ENCODE measurements around the gene OR10A4. TPM values are rescaled to one million over a fixed set of nuclear protein-coding genes. Genes with fewer than 3 reads are reported as not detected.
A peak's percentile ranks its signal among the peaks of the same experiment; 100 is the strongest.
"Not testable (repeated sequence)": the region's sequence is repeated elsewhere in the genome, so short reads cannot be mapped to it uniquely, and the experiment has no call there.

Gene OR10A4
- total and polyA plus RNA-seq, 8 donors = not detected

GRCh38 chr11:6892400-6892799, 16.0 kb downstream of the OR10A4 start, which contains the start of gene OR2D2:
OR2D2 (minus strand) TSS chr11:6892500; CDS start chr11:6892500, 0 bp downstream.
- Histone ChIP-seq H3K4me3 (no peak within 1 kb of the TSS), H3K27ac (no peak within 1 kb of the TSS), H3K4me1 (no peaks in the 10 kb centered on the region), H3K36me3 (no peaks in the 10 kb centered on the region), H3K27me3 (no peaks in the 10 kb centered on the region), H3K9me3 (peaks cover 0 to 2% (median 0%) of the 10 kb centered on the region in 4 donors)
- intact Hi-C loops (cut with DNase I) = no loop called here
- FAIRE-seq = no peak
- DNase-seq = no peak
- TF ChIP-seq, protein P1, sequence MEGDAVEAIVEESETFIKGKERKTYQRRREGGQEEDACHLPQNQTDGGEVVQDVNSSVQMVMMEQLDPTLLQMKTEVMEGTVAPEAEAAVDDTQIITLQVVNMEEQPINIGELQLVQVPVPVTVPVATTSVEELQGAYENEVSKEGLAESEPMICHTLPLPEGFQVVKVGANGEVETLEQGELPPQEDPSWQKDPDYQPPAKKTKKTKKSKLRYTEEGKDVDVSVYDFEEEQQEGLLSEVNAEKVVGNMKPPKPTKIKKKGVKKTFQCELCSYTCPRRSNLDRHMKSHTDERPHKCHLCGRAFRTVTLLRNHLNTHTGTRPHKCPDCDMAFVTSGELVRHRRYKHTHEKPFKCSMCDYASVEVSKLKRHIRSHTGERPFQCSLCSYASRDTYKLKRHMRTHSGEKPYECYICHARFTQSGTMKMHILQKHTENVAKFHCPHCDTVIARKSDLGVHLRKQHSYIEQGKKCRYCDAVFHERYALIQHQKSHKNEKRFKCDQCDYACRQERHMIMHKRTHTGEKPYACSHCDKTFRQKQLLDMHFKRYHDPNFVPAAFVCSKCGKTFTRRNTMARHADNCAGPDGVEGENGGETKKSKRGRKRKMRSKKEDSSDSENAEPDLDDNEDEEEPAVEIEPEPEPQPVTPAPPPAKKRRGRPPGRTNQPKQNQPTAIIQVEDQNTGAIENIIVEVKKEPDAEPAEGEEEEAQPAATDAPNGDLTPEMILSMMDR (IDR thresholded peaks at IDR 0.05) = no peak
- no peak for ATAC-seq
- 73 to 84% methylated on average over 2 of the region's 2 CpGs for WGBS, 2 donors

DNA sequence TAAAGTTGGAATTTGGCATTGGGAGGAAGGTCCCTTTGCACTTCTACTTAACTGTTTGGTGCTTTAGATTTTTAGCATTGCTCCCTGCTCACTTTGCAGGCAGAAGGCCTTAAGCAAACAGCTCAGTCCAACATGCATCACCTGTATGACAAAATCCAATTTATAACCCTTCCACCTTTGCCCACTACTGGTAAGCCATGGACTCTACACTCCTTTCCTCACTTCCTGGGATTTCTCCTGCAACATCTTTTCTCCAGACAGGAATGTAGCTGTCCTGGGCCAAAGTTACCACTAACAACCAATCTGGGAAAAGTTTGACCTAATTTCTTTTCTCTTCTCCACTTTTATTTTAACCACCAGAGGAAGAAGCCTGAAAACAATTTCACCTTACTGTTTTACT, 17.7 kb downstream of the OR10A4 start:
- no peak for ATAC-seq
- intact Hi-C loops (cut with DNase I) = no loop called here
- FAIRE-seq = no peak

DNA sequence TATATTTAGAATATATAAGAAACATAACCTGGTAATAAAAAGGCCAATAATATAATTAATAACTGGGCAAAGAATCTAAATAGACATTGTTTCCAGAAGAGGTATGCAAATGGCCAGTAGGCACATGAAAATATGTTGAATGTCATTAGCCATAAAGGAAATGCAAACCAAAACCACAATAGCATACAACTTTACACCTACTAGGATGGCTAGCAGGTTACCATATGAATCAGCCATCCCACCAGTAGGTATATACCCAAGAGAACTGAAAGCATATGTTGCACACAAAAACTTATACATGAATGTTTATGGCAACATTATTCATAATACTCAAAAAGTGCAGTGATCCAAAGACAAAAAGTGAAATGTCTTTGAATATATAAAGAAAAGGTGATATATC, 18.6 kb downstream of the OR10A4 start:
- no peak overlapping the region for H3K27ac ChIP-seq
- no peaks in the 10 kb centered on the region for H3K36me3 ChIP-seq
- ATAC-seq (no peak), FAIRE-seq (no peak), DNase-seq (no peak)
- intact Hi-C loops (cut with DNase I) = no loop called here
- peaks cover 0 to 2% (median 0%) of the 10 kb centered on the region in 4 donors for H3K9me3 ChIP-seq
- H3K4me3 ChIP-seq = no peak overlapping the region
- no peaks in the 10 kb centered on the region for H3K27me3 ChIP-seq
- no peaks in the 10 kb centered on the region for H3K4me1 ChIP-seq
- TF ChIP-seq, protein P1 (IDR thresholded peaks at IDR 0.05) = no peak

More for the DNA sequence above, 17.7 kb downstream of the OR10A4 start:
- H3K4me1 ChIP-seq = no peaks in the 10 kb centered on the region
- peaks cover 0 to 2% (median 0%) of the 10 kb centered on the region in 4 donors for H3K9me3 ChIP-seq
- TF ChIP-seq, protein P1 (IDR thresholded peaks at IDR 0.05) = no peak
- H3K4me3 ChIP-seq = no peak overlapping the region
- no peak for DNase-seq
- no peak overlapping the region for H3K27ac ChIP-seq
- H3K36me3 ChIP-seq = no peaks in the 10 kb centered on the region
- H3K27me3 ChIP-seq = no peaks in the 10 kb centered on the region

DNA sequence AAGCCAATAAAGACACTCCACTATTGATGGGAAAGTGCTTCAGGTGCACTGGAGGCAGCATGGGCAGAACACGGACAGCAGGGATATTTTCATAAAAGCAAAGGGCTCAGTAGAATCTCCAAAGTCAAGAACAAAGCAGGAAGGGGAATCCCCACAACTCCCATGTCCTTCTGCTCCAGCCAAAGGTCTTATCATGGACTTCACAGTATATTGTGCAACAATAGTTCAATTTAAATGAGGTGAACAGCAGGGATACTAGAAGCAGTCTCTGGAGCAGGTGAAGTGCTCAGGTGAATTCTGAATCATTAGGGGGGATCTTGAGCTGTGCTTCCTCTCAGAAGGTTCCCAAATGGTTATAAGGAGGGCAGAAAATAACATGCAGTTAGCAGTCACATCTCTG, 22.5 kb downstream of the OR10A4 start:
- intact Hi-C loops (cut with DNase I) = no loop called here
- Histone ChIP-seq H3K36me3 (no peaks in the 10 kb centered on the region), H3K9me3 (no peaks in the 10 kb centered on the region), H3K4me3 (no peak overlapping the region), H3K4me1 (no peaks in the 10 kb centered on the region), H3K27ac (no peak overlapping the region), H3K27me3 (no peaks in the 10 kb centered on the region)
- WGBS, 2 donors = 34 to 46% methylated on average over 1 of the region's 1 CpG
- ATAC-seq (peak in 1 of 4 donors; percentile 55), DNase-seq (no peak), FAIRE-seq (no peak)
- TF ChIP-seq, protein P1 (IDR thresholded peaks at IDR 0.05) = no peak

- 53 to 56% methylated on average over 2 of the region's 2 CpGs for WGBS, 2 donors
- FAIRE-seq (no peak), ATAC-seq (no peak), DNase-seq (no peak)
- no peaks in the 10 kb centered on the region for H3K36me3 ChIP-seq
- no peaks in the 10 kb centered on the region for H3K4me1 ChIP-seq
- H3K27ac ChIP-seq = no peak overlapping the region
- no peaks in the 10 kb centered on the region for H3K9me3 ChIP-seq
- no peak overlapping the region for H3K4me3 ChIP-seq
- no peaks in the 10 kb centered on the region for H3K27me3 ChIP-seq
- intact Hi-C loops (cut with DNase I) = no loop called here
- TF ChIP-seq, protein P1 (IDR thresholded peaks at IDR 0.05) = no peak
Observed at GRCh38 chr11:6900327-6900999, 24.0 kb downstream of the OR10A4 start.

DNA sequence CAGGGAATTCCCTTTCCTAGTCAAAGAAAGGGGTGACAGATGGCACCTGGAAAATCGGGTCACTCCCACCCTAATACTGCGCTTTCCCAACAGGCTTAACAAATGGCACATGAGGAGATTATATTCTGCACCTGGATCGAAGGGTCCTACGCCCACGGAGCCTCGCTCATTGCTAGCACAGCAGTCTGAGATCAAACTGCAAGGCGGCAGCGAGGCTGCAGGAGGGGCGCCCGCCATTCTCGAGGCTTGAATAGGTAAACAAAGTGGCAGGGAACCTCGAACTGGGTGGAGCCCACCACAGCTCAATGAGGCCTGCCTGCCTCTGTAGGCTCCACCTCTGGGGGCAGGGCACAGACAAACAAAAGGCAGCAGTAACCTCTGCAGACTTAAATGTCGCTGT, 28.4 kb downstream of the OR10A4 start:
- ATAC-seq; H3K4me1 ChIP-seq; H3K9me3 ChIP-seq; H3K36me3 ChIP-seq; H3K27ac ChIP-seq; H3K4me3 ChIP-seq; FAIRE-seq; intact Hi-C loops (cut with DNase I); H3K27me3 ChIP-seq: not testable (repeated sequence)
- peak in 1 of 6 donors; percentile 35 for DNase-seq
- 73 to 75% methylated on average over 13 of the region's 13 CpGs for WGBS, 2 donors
